Esophagus muscularis mucosa (tissue), 4 donors: Measurements from ENCODE around the gene XYLT1.

ENCODE experiments used
- EP300 ChIP-seq: sonication (generic); formaldehyde crosslinking; IDR thresholded peaks from one replicate; pipeline ENCODE4 v1.6.1; 2017; ENCODE audit warnings: antibody characterized with exemption
- POLR2A ChIP-seq: fragments of 450-650 bp; IDR thresholded peaks from one replicate; pipeline ENCODE4 v1.6.1; 2017; ENCODE audit warnings: antibody characterized with exemption, moderate library complexity, mild to moderate bottlenecking, low read depth
- POLR2AphosphoS5 ChIP-seq, 2 donors: sonication (generic); formaldehyde crosslinking; IDR thresholded peaks; one replicate each; pipeline ENCODE4 v1.6.1; 2017; ENCODE audit warnings: antibody characterized with exemption in 2 of 2
- TF ChIP-seq, protein P1 (sequence below), 3 experiments: fragments of 200-600 bp in 2 of 3; fragments of 450-650 bp in 1 of 3; sonication (generic) in 2 of 3; IDR thresholded peaks; one replicate each; pipeline ENCODE4 v1.5.1; 2017 to 2019; ENCODE audit warnings: antibody characterized with exemption in 3 of 3, mild to moderate bottlenecking in 2 of 3, moderate library complexity in 1 of 3

DNA sequence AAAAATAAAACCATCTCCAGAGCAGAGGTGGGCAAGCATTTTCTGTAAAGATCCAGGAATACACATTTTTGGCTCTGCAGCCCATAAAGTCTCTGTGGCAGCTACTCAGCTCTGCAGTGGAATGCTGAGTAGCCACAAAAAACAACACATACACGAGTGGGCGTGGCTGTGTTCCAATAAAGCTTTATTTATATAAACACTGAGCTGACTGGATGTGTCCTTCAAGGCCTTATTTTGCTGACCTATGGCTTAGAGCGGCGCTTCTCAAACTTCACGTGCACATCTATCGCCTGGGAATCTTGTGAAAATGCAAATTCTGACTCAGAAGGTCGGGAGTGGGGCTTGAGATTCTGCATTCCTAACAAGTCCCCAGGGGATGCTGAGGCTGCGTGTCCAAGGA, 39.7 kb downstream of the XYLT1 start:
- TF ChIP-seq, protein P1, sequence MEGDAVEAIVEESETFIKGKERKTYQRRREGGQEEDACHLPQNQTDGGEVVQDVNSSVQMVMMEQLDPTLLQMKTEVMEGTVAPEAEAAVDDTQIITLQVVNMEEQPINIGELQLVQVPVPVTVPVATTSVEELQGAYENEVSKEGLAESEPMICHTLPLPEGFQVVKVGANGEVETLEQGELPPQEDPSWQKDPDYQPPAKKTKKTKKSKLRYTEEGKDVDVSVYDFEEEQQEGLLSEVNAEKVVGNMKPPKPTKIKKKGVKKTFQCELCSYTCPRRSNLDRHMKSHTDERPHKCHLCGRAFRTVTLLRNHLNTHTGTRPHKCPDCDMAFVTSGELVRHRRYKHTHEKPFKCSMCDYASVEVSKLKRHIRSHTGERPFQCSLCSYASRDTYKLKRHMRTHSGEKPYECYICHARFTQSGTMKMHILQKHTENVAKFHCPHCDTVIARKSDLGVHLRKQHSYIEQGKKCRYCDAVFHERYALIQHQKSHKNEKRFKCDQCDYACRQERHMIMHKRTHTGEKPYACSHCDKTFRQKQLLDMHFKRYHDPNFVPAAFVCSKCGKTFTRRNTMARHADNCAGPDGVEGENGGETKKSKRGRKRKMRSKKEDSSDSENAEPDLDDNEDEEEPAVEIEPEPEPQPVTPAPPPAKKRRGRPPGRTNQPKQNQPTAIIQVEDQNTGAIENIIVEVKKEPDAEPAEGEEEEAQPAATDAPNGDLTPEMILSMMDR (IDR thresholded peaks at IDR 0.05): no peak
- TF ChIP-seq POLR2A: no peak
- no peak for TF ChIP-seq EP300
- TF ChIP-seq POLR2AphosphoS5 (IDR thresholded peaks at IDR 0.05): no peak
